Esophagus muscularis mucosa (tissue), 4 donors: ENCODE measurements around the gene AFF3.

Experiments used
- EP300 ChIP-seq: sonication (generic); formaldehyde crosslinking; IDR thresholded peaks from one replicate; pipeline ENCODE4 v1.6.1; 2017; ENCODE audit warnings: antibody characterized with exemption
- POLR2A ChIP-seq: fragments of 450-650 bp; IDR thresholded peaks from one replicate; pipeline ENCODE4 v1.6.1; 2017; ENCODE audit warnings: antibody characterized with exemption, moderate library complexity, mild to moderate bottlenecking, low read depth
- POLR2AphosphoS5 ChIP-seq, 2 donors: sonication (generic); formaldehyde crosslinking; IDR thresholded peaks; one replicate each; pipeline ENCODE4 v1.6.1; 2017; ENCODE audit warnings: antibody characterized with exemption in 2 of 2
- TF ChIP-seq, protein P1 (sequence below), 3 experiments: fragments of 200-600 bp in 2 of 3; fragments of 450-650 bp in 1 of 3; sonication (generic) in 2 of 3; IDR thresholded peaks; one replicate each; pipeline ENCODE4 v1.5.1; 2017 to 2019; ENCODE audit warnings: antibody characterized with exemption in 3 of 3, mild to moderate bottlenecking in 2 of 3, moderate library complexity in 1 of 3

DNA sequence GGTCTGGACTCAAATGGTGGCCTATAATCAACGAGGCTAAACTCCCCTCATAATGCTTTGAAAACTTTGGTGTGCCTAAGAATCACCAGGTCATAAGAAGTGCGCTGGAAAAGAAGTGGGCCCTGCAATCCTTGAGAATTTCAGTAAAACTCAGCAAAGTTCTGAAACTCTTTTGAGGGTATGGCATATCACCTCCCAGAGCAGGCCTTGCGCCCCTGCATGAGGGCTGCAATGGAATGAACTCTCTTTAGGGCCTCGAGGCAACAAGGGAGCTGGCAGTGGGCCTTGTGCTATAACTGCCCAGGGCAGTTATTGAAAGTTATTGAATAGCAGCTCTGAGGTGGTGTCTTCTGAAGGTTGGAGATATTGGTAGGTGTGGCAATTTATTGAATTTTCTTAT, 34.5 kb upstream of the AFF3 start:
- TF ChIP-seq, protein P1, sequence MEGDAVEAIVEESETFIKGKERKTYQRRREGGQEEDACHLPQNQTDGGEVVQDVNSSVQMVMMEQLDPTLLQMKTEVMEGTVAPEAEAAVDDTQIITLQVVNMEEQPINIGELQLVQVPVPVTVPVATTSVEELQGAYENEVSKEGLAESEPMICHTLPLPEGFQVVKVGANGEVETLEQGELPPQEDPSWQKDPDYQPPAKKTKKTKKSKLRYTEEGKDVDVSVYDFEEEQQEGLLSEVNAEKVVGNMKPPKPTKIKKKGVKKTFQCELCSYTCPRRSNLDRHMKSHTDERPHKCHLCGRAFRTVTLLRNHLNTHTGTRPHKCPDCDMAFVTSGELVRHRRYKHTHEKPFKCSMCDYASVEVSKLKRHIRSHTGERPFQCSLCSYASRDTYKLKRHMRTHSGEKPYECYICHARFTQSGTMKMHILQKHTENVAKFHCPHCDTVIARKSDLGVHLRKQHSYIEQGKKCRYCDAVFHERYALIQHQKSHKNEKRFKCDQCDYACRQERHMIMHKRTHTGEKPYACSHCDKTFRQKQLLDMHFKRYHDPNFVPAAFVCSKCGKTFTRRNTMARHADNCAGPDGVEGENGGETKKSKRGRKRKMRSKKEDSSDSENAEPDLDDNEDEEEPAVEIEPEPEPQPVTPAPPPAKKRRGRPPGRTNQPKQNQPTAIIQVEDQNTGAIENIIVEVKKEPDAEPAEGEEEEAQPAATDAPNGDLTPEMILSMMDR (IDR thresholded peaks at IDR 0.05): no peak
- TF ChIP-seq POLR2A: no peak
- TF ChIP-seq POLR2AphosphoS5 (IDR thresholded peaks at IDR 0.05): no peak
- TF ChIP-seq EP300: no peak
